ENCODE data around the gene INPP5D. TPM values are rescaled to one million over a fixed set of nuclear protein-coding genes. Genes with fewer than 3 reads are reported as not detected.
"Not testable (repeated sequence)": the region's sequence is repeated elsewhere in the genome, so short reads cannot be mapped to it uniquely, and the experiment has no call there.

The INPP5D gene
- total and polyA plus RNA-seq, 2 donors = 26.6 to 42.0 TPM

- DNase-seq (ENCODE audit: low read depth in 6 of 9, low spot score in 9 of 9) = no peak
- H3K27me3 ChIP-seq (ENCODE audit: control insufficient read depth in 2 of 2, insufficient read depth in 1 of 2, low read length in 1 of 2) = no peaks in the 10 kb centered on the region
- 97% methylated on average over 5 of the region's 5 CpGs for WGBS
- H3K27ac ChIP-seq (ENCODE audit: low read depth in 1 of 2, low read length in 1 of 2) = no peak overlapping the region
- H3K36me3 ChIP-seq (ENCODE audit: control insufficient read depth in 2 of 2, insufficient read depth in 2 of 2, low read length in 1 of 2) = peaks cover 52 to 63% of the 10 kb centered on the region in 2 donors
- no peaks in the 10 kb centered on the region for H3K4me1 ChIP-seq (ENCODE audit: control insufficient read depth in 2 of 2, insufficient read depth in 2 of 2, low read length in 2 of 2)
- peaks cover 0 to 10% of the 10 kb centered on the region in 2 donors for H3K9me3 ChIP-seq (ENCODE audit: control insufficient read depth in 2 of 2, insufficient read depth in 1 of 2, low read length in 1 of 2)
- no peak overlapping the region for H3K4me3 ChIP-seq (ENCODE audit: low read length in 2 of 2)
These were observed 119.8 kb downstream of the INPP5D start for GRCh38 chr2:233179848-233180366.

GRCh38 chr2:233183869-233184418 lies 123.8 kb downstream of the INPP5D start:
- Histone ChIP-seq H3K9me3 (ENCODE audit: control insufficient read depth in 2 of 2, insufficient read depth in 1 of 2, low read length in 1 of 2) (peaks cover 0 to 10% of the 10 kb centered on the region in 2 donors), H3K4me3 (ENCODE audit: low read length in 2 of 2) (no peak overlapping the region), H3K4me1 (ENCODE audit: control insufficient read depth in 2 of 2, insufficient read depth in 2 of 2, low read length in 2 of 2) (no peaks in the 10 kb centered on the region), H3K36me3 (ENCODE audit: control insufficient read depth in 2 of 2, insufficient read depth in 2 of 2, low read length in 1 of 2) (peaks cover 70 to 78% of the 10 kb centered on the region in 2 donors), H3K27ac (ENCODE audit: low read depth in 1 of 2, low read length in 1 of 2) (no peak overlapping the region), H3K27me3 (ENCODE audit: control insufficient read depth in 2 of 2, insufficient read depth in 1 of 2, low read length in 1 of 2) (no peaks in the 10 kb centered on the region)
- WGBS = 85% methylated on average over 9 of the region's 9 CpGs
- no peak for DNase-seq (ENCODE audit: low read depth in 6 of 9, low spot score in 9 of 9)

DNA sequence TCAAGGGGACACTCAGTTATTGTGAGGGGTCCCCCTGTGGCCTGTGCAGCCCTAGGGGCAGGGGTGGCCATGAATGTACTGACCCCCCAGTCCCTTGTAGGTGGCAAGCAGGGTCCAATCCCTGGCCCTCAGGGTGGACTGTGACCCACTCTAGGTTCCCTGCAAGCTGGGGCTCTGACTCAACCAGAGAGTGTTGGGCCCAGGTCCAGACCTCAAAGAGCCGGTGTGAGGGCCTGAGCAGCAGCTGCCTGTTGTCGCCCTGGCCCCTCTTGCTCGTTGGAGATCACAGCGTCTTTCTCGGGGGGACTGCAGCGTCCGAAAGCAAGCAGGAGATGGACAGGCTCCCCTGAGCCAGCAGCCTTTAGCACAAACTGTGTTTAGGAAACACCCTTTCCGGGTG lies 124.5 kb downstream of the INPP5D start:
- WGBS = 97% methylated on average over 8 of the region's 8 CpGs
- no peak for DNase-seq (ENCODE audit: low read depth in 6 of 9, low spot score in 9 of 9)
- peaks cover 70 to 78% of the 10 kb centered on the region in 2 donors for H3K36me3 ChIP-seq (ENCODE audit: control insufficient read depth in 2 of 2, insufficient read depth in 2 of 2, low read length in 1 of 2)
- no peak overlapping the region for H3K27ac ChIP-seq (ENCODE audit: low read depth in 1 of 2, low read length in 1 of 2)
- no peaks in the 10 kb centered on the region for H3K4me1 ChIP-seq (ENCODE audit: control insufficient read depth in 2 of 2, insufficient read depth in 2 of 2, low read length in 2 of 2)
- H3K4me3 ChIP-seq (ENCODE audit: low read length in 2 of 2) = no peak overlapping the region
- peaks cover 0 to 4% of the 10 kb centered on the region in 2 donors for H3K9me3 ChIP-seq (ENCODE audit: control insufficient read depth in 2 of 2, insufficient read depth in 1 of 2, low read length in 1 of 2)
- H3K27me3 ChIP-seq (ENCODE audit: control insufficient read depth in 2 of 2, insufficient read depth in 1 of 2, low read length in 1 of 2) = no peaks in the 10 kb centered on the region

- 93% methylated on average over 7 of the region's 7 CpGs for WGBS
- Histone ChIP-seq H3K4me3 (ENCODE audit: low read length in 2 of 2) (no peak overlapping the region), H3K27ac (ENCODE audit: low read depth in 1 of 2, low read length in 1 of 2) (no peak overlapping the region), H3K36me3 (ENCODE audit: control insufficient read depth in 2 of 2, insufficient read depth in 2 of 2, low read length in 1 of 2) (peaks cover 72 to 78% of the 10 kb centered on the region in 2 donors), H3K9me3 (ENCODE audit: control insufficient read depth in 2 of 2, insufficient read depth in 1 of 2, low read length in 1 of 2) (no peaks in the 10 kb centered on the region), H3K27me3 (ENCODE audit: control insufficient read depth in 2 of 2, insufficient read depth in 1 of 2, low read length in 1 of 2) (no peaks in the 10 kb centered on the region), H3K4me1 (ENCODE audit: control insufficient read depth in 2 of 2, insufficient read depth in 2 of 2, low read length in 2 of 2) (no peaks in the 10 kb centered on the region)
- DNase-seq (ENCODE audit: low read depth in 6 of 9, low spot score in 9 of 9) = no peak
These were observed 125.2 kb downstream of the INPP5D start for GRCh38 chr2:233185330-233185729.

GRCh38 chr2:233185963-233186362 lies 125.8 kb downstream of the INPP5D start:
- no peak for DNase-seq (ENCODE audit: low read depth in 6 of 9, low spot score in 9 of 9)
- Histone ChIP-seq H3K4me3 (ENCODE audit: low read length in 2 of 2) (no peak overlapping the region), H3K27ac (ENCODE audit: low read depth in 1 of 2, low read length in 1 of 2) (no peak overlapping the region), H3K27me3 (ENCODE audit: control insufficient read depth in 2 of 2, insufficient read depth in 1 of 2, low read length in 1 of 2) (no peaks in the 10 kb centered on the region), H3K36me3 (ENCODE audit: control insufficient read depth in 2 of 2, insufficient read depth in 2 of 2, low read length in 1 of 2) (peaks cover 78 to 81% of the 10 kb centered on the region in 2 donors), H3K9me3 (ENCODE audit: control insufficient read depth in 2 of 2, insufficient read depth in 1 of 2, low read length in 1 of 2) (no peaks in the 10 kb centered on the region), H3K4me1 (ENCODE audit: control insufficient read depth in 2 of 2, insufficient read depth in 2 of 2, low read length in 2 of 2) (no peaks in the 10 kb centered on the region)
- 97% methylated on average over 8 of the region's 8 CpGs for WGBS

DNA sequence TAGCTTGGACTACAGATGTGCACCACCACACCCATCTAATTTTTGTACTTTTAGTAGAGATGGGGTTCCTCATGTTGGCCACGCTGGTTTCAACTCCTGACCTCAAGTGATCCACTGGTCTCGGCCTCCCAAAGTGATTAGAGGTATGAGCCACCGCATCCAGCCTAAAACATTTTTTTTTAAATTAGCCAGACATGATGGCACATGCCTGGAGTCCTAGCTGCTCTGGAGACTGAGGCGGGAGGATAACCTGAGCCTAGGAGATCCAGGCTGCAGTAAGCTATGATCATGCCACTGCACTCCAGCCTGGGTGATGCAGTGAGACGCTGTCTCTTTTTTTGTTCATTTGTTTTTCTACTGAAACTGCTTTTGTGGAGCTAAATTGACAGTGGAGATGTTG lies 126.7 kb downstream of the INPP5D start:
- H3K36me3 ChIP-seq (ENCODE audit: control insufficient read depth in 2 of 2, insufficient read depth in 2 of 2, low read length in 1 of 2) = peaks cover 83 to 85% of the 10 kb centered on the region in 2 donors
- no peaks in the 10 kb centered on the region for H3K9me3 ChIP-seq (ENCODE audit: control insufficient read depth in 2 of 2, insufficient read depth in 1 of 2, low read length in 1 of 2)
- H3K27me3 ChIP-seq (ENCODE audit: control insufficient read depth in 2 of 2, insufficient read depth in 1 of 2, low read length in 1 of 2) = no peaks in the 10 kb centered on the region
- H3K4me1 ChIP-seq (ENCODE audit: control insufficient read depth in 2 of 2, insufficient read depth in 2 of 2, low read length in 2 of 2) = no peaks in the 10 kb centered on the region
- WGBS = 95% methylated on average over 5 of the region's 5 CpGs
- H3K4me3 ChIP-seq (ENCODE audit: low read length in 2 of 2) = no peak overlapping the region
- no peak for DNase-seq (ENCODE audit: low read depth in 6 of 9, low spot score in 9 of 9)
- H3K27ac ChIP-seq (ENCODE audit: low read depth in 1 of 2, low read length in 1 of 2) = no peak overlapping the region

DNA sequence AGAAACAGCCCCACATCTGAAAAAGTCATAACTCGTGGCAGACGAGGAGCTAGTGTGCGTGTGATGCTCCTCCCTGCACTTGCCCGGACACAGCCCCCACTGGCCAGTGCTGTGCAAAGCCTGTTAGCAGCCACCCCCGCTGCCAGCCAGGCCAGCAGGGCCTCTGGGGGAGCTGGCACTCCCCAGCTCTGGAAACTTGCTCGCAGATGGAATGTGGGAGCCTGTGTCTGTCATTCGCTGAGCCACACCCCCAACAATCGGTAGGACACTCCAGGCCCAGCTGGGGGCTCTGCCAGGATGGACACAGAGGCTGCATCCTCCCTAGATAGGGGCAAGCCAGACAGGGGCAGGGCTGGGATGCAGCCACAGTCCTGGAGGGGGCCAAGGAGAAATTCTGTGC lies 128.9 kb downstream of the INPP5D start:
- H3K27ac ChIP-seq (ENCODE audit: low read depth in 1 of 2, low read length in 1 of 2) = no peak overlapping the region
- WGBS = over 99% methylated on average over 8 of the region's 8 CpGs
- no peak for DNase-seq (ENCODE audit: low read depth in 6 of 9, low spot score in 9 of 9)
- no peak overlapping the region for H3K4me3 ChIP-seq (ENCODE audit: low read length in 2 of 2)
- H3K27me3 ChIP-seq (ENCODE audit: control insufficient read depth in 2 of 2, insufficient read depth in 1 of 2, low read length in 1 of 2) = no peaks in the 10 kb centered on the region
- H3K36me3 ChIP-seq (ENCODE audit: control insufficient read depth in 2 of 2, insufficient read depth in 2 of 2, low read length in 1 of 2) = peaks cover 65 to 75% of the 10 kb centered on the region in 2 donors
- no peaks in the 10 kb centered on the region for H3K4me1 ChIP-seq (ENCODE audit: control insufficient read depth in 2 of 2, insufficient read depth in 2 of 2, low read length in 2 of 2)
- H3K9me3 ChIP-seq (ENCODE audit: control insufficient read depth in 2 of 2, insufficient read depth in 1 of 2, low read length in 1 of 2) = no peaks in the 10 kb centered on the region

DNA sequence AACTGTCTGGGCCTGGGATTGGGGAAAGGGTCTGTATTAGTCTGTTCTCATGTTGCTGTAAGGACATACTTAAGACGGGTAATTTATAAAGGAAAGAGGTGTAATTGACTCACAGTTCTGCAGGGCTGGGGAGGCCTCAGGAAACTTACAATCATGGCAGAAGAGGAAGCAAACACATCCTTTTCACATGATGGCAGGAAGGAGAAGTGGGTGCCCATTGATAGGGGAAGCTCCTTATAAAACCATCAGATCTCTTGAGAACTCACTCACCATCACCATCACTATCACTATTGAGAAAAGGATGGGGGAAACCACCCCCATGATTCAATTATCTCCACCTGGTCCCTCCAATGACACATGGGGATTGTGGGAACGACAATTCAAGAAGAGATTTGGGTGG lies 130.9 kb downstream of the INPP5D start:
- not testable (repeated sequence) for H3K4me3 ChIP-seq (ENCODE audit: low read length in 2 of 2); H3K4me1 ChIP-seq (ENCODE audit: control insufficient read depth in 2 of 2, insufficient read depth in 2 of 2, low read length in 2 of 2); DNase-seq (ENCODE audit: low read depth in 6 of 9, low spot score in 9 of 9); H3K27ac ChIP-seq (ENCODE audit: low read depth in 1 of 2, low read length in 1 of 2); H3K27me3 ChIP-seq (ENCODE audit: control insufficient read depth in 2 of 2, insufficient read depth in 1 of 2, low read length in 1 of 2); H3K9me3 ChIP-seq (ENCODE audit: control insufficient read depth in 2 of 2, insufficient read depth in 1 of 2, low read length in 1 of 2)
- 91% methylated on average over 2 of the region's 2 CpGs for WGBS
- peaks cover 50 to 76% of the 10 kb centered on the region in 2 donors for H3K36me3 ChIP-seq (ENCODE audit: control insufficient read depth in 2 of 2, insufficient read depth in 2 of 2, low read length in 1 of 2)

- 98% methylated on average over 11 of the region's 11 CpGs for WGBS
- H3K9me3 ChIP-seq (ENCODE audit: control insufficient read depth in 2 of 2, insufficient read depth in 1 of 2, low read length in 1 of 2) = no peaks in the 10 kb centered on the region
- DNase-seq (ENCODE audit: low read depth in 6 of 9, low spot score in 9 of 9) = no peak
- no peaks in the 10 kb centered on the region for H3K27me3 ChIP-seq (ENCODE audit: control insufficient read depth in 2 of 2, insufficient read depth in 1 of 2, low read length in 1 of 2)
- H3K4me3 ChIP-seq (ENCODE audit: low read length in 2 of 2) = no peak overlapping the region
- no peak overlapping the region for H3K27ac ChIP-seq (ENCODE audit: low read depth in 1 of 2, low read length in 1 of 2)
- H3K4me1 ChIP-seq (ENCODE audit: control insufficient read depth in 2 of 2, insufficient read depth in 2 of 2, low read length in 2 of 2) = no peaks in the 10 kb centered on the region
- peaks cover 50 to 69% of the 10 kb centered on the region in 2 donors for H3K36me3 ChIP-seq (ENCODE audit: control insufficient read depth in 2 of 2, insufficient read depth in 2 of 2, low read length in 1 of 2)
These were observed 133.6 kb downstream of the INPP5D start for GRCh38 chr2:233193738-233194137.
